Fibroblast of skin of right quadriceps (primary cell): ENCODE results near the gene SPATS1.
"Not testable (repeated sequence)": the region's sequence is repeated elsewhere in the genome, so short reads cannot be mapped to it uniquely, and the experiment has no call there.

Source experiments
- DNase-seq: peaks from one replicate; pipeline ENCODE4 v3.0.0-alpha.2; 2013

Gene SPATS1

GRCh38 chr6:44311767-44312166 is 30.7 kb upstream of the SPATS1 start:
- DNase-seq = no peak

GRCh38 chr6:44312901-44313788 is 29.3 kb upstream of the SPATS1 start, which contains the start of gene AARS2:
Gene AARS2, minus strand, starts transcription at chr6:44313347. Its CDS starts 24 bp downstream, at chr6:44313323.
- DNase-seq = peak; percentile 84

GRCh38 chr6:44314657-44315056 is 27.8 kb upstream of the SPATS1 start:
- DNase-seq = not testable (repeated sequence)

GRCh38 chr6:44315516-44315915 is 26.9 kb upstream of the SPATS1 start:
- DNase-seq = no peak

- DNase-seq = no peak
Measured at GRCh38 chr6:44315951-44316350, 26.5 kb upstream of the SPATS1 start.

GRCh38 chr6:44316481-44316880 is 26.0 kb upstream of the SPATS1 start:
- no peak for DNase-seq

GRCh38 chr6:44317136-44317631 is 25.3 kb upstream of the SPATS1 start:
- DNase-seq = not testable (repeated sequence)

- DNase-seq = no peak
Measured at GRCh38 chr6:44321210-44321609, 21.2 kb upstream of the SPATS1 start.

- no peak for DNase-seq
Measured at GRCh38 chr6:44327096-44327495, 15.4 kb upstream of the SPATS1 start.

GRCh38 chr6:44327760-44328159 is 14.7 kb upstream of the SPATS1 start:
- no peak for DNase-seq

- not testable (repeated sequence) for DNase-seq
Measured at GRCh38 chr6:44328203-44328602, 14.2 kb upstream of the SPATS1 start.

- no peak for DNase-seq
Measured at GRCh38 chr6:44329858-44330257, 12.6 kb upstream of the SPATS1 start.

- DNase-seq = peak; percentile 8
Measured at GRCh38 chr6:44332585-44332984, 9.9 kb upstream of the SPATS1 start.

- DNase-seq = no peak
Measured at GRCh38 chr6:44333273-44333919, 9.1 kb upstream of the SPATS1 start.

- no peak for DNase-seq
Measured at GRCh38 chr6:44333942-44334341, 8.5 kb upstream of the SPATS1 start.

GRCh38 chr6:44335631-44336030 is 6.8 kb upstream of the SPATS1 start:
- no peak for DNase-seq

GRCh38 chr6:44338228-44339122 is 4.0 kb upstream of the SPATS1 start:
- DNase-seq = peak; percentile 53

GRCh38 chr6:44339301-44339700 is 3.1 kb upstream of the SPATS1 start:
- DNase-seq = no peak

- DNase-seq = no peak
Measured at GRCh38 chr6:44339763-44340625, 2.5 kb upstream of the SPATS1 start.

- no peak for DNase-seq
Measured at GRCh38 chr6:44341095-44341890, 1.2 kb upstream of the SPATS1 start.

GRCh38 chr6:44342052-44342451 is 398 bp upstream of the SPATS1 start:
- no peak for DNase-seq
